Neutrophil (primary cell): ENCODE measurements around the gene PRTFDC1.

Experiments used
- H3K27ac ChIP-seq: fragments of 200-600 bp; sonication (generic); 2 replicates; pipeline ENCODE4 v1.5.1; 2016; ENCODE audit warnings: mild to moderate bottlenecking, moderate library complexity
- H3K27me3 ChIP-seq: fragments of 200-600 bp; sonication (generic); 2 replicates; pipeline ENCODE4 v1.6.0; 2016; ENCODE audit warnings: mild to moderate bottlenecking
- H3K36me3 ChIP-seq: fragments of 200-600 bp; sonication (generic); 2 replicates; pipeline ENCODE4 v1.5.1; 2017
- H3K4me1 ChIP-seq, 2 experiments: fragments of 200-600 bp in 1 of 2; sonication (generic) in 1 of 2; 1 replicate in 1 of 2; 2 replicates in 1 of 2; pipeline versions ENCODE4 v1.5.1 to v1.6.1; 2013 to 2016; ENCODE audit warnings: low read depth in 1 of 2, low read length in 1 of 2, mild to moderate bottlenecking in 1 of 2, moderate library complexity in 1 of 2; ENCODE audit not compliant: control insufficient read depth in 1 of 2, insufficient read depth in 1 of 2
- H3K4me3 ChIP-seq, 2 experiments: fragments of 200-600 bp in 1 of 2; sonication (generic) in 1 of 2; 1 replicate in 1 of 2; 2 replicates in 1 of 2; pipeline ENCODE4 v1.5.1; 2013 to 2016; ENCODE audit warnings: low read depth in 1 of 2, low read length in 1 of 2, mild to moderate bottlenecking in 1 of 2, moderate library complexity in 1 of 2
- H3K9me3 ChIP-seq: fragments of 200-600 bp; sonication (generic); 2 replicates; pipeline ENCODE4 v1.5.1; 2016
- CTCF ChIP-seq: fragments of 200-600 bp; sonication (generic); IDR thresholded peaks from 2 replicates; pipeline ENCODE4 v1.5.1; 2016; ENCODE audit warnings: antibody characterized with exemption

PRTFDC1 gene

DNA sequence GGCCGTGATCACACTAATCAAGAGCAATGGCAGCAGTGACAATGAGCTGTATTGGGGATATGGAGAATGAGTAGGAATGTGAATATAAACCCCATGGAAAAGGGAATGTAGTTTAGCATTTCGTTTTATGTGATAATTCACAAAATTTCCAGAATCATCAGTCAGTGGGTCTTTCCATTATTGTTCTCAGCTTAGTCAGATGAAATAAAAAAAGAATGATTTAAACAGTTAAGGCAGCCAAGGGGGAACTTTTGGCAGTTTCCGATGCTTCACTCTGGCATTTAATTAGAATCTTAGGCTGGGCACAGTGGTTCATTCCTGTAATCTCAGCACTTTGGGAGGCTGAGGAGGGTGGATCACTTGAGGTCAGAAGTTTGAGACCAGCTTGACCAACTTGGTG lies 86.6 kb downstream of the PRTFDC1 start:
- Histone ChIP-seq H3K4me3 (no peak overlapping the region), H3K9me3 (no peaks in the 10 kb centered on the region), H3K27me3 (no peaks in the 10 kb centered on the region), H3K36me3 (no peaks in the 10 kb centered on the region), H3K4me1 (no peaks in the 10 kb centered on the region), H3K27ac (no peak overlapping the region)
- TF ChIP-seq CTCF: no peak

GRCh38 chr10:24862589-24862988 lies 89.8 kb downstream of the PRTFDC1 start:
- H3K27me3 ChIP-seq: no peaks in the 10 kb centered on the region
- H3K4me3 ChIP-seq: no peak overlapping the region
- no peaks in the 10 kb centered on the region for H3K9me3 ChIP-seq
- no peak for TF ChIP-seq CTCF
- no peaks in the 10 kb centered on the region for H3K4me1 ChIP-seq
- no peaks in the 10 kb centered on the region for H3K36me3 ChIP-seq
- H3K27ac ChIP-seq: no peak overlapping the region

- H3K27me3 ChIP-seq: no peaks in the 10 kb centered on the region
- no peaks in the 10 kb centered on the region for H3K9me3 ChIP-seq
- no peaks in the 10 kb centered on the region for H3K4me1 ChIP-seq
- no peak for TF ChIP-seq CTCF
- no peaks in the 10 kb centered on the region for H3K36me3 ChIP-seq
- H3K4me3 ChIP-seq: no peak overlapping the region
- no peak overlapping the region for H3K27ac ChIP-seq
These were observed 93.8 kb downstream of the PRTFDC1 start for GRCh38 chr10:24858288-24859270.

DNA sequence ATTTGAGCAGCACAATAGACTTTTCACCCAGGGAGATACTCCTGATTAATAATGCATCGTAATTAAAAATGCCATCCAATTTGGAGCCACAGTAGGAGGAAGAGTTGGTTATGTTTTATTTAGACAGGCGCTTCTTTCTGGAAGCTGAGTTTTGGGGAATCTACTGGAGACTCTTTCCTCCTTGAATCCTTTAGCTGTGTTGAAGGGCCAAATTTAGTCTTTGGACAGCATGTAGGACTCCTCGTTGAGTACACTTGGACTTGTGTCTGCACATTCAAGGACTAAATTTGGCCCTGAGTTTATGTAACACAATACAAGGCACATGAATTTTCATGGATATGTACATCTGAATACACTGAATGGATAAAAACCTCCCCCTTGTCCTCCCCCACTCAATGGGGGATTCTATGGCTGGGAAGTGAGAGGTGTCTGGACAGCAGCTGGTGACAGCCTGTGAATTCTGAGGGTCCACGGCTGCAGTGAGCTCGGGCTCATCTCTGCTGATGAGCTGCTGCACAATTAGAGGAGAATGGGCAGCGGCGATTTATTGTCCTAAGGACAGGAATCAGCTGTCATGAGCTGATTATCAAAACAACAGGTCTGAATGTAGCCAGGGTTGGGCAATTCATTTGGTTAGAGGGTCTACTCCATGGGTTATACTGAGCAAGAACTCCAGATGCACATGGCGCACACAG lies 95.2 kb downstream of the PRTFDC1 start:
- Histone ChIP-seq H3K9me3 (no peaks in the 10 kb centered on the region), H3K27me3 (no peaks in the 10 kb centered on the region), H3K27ac (no peak overlapping the region), H3K4me3 (no peak overlapping the region), H3K4me1 (no peaks in the 10 kb centered on the region), H3K36me3 (no peaks in the 10 kb centered on the region)
- no peak for TF ChIP-seq CTCF

- Histone ChIP-seq H3K27me3 (no peaks in the 10 kb centered on the region), H3K27ac (no peak overlapping the region), H3K4me1 (no peaks in the 10 kb centered on the region), H3K4me3 (no peak overlapping the region), H3K9me3 (no peaks in the 10 kb centered on the region), H3K36me3 (no peaks in the 10 kb centered on the region)
- TF ChIP-seq CTCF: no peak
These were observed 98.2 kb downstream of the PRTFDC1 start for GRCh38 chr10:24854256-24854655.
